NCI-H510A (cell line): ENCODE measurements around the gene EDC4.

ENCODE experiments used
- DNase-seq: peaks from one replicate; lab custom pipeline; 2025; lab: John Stamatoyannopoulos, UW

Gene EDC4

DNA sequence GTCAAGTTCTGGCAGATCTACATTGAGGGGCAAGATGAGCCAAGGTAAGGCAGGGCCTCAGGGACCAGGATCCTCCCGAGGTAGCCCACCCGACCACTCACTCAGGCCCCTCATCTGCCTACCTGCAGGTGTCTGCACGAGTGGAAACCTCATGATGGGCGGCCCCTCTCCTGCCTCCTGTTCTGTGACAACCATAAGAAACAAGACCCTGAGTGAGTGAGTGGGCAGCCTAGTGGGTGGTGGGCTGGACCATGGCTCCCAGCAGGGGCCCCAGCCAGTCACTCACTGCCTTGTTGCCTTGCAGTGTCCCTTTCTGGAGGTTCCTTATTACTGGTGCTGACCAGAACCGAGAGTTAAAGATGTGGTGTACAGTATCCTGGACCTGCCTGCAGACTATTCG is 5.4 kb downstream of the EDC4 start:
- no peak for DNase-seq

DNA sequence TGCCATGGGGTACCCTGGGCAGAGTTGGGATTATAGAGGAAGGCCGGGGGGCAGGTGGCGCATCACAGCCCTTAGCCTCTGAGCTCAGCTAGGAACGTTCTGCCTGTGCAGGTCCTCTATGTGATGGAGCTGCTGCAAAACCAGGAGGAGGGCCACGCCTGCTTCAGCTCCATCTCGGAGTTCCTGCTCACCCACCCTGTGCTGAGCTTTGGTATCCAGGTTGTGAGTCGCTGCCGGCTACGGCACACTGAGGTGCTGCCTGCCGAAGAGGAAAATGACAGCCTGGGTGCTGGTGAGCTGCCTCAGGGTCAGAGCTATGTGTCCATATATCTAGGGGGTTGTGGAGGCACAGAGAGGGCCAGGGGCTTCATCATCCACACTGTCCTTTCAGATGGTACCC is 6.0 kb downstream of the EDC4 start:
- no peak for DNase-seq

DNA sequence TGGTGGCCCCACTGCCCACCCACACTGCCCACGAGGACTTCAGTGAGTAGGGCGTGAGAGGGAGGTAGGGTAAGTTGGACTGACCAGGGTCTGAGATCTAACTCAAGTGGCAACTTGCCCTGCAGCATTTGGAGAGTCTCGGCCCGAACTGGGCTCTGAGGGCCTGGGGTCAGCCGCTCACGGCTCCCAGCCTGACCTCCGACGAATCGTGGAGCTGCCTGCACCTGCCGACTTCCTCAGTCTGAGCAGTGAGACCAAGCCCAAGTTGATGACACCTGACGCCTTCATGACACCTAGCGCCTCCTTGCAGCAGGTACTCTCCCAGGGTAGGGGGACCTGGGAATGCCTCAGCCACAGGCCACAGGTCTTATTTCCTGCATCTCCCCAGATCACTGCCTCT is 6.6 kb downstream of the EDC4 start:
- DNase-seq: no peak

DNA sequence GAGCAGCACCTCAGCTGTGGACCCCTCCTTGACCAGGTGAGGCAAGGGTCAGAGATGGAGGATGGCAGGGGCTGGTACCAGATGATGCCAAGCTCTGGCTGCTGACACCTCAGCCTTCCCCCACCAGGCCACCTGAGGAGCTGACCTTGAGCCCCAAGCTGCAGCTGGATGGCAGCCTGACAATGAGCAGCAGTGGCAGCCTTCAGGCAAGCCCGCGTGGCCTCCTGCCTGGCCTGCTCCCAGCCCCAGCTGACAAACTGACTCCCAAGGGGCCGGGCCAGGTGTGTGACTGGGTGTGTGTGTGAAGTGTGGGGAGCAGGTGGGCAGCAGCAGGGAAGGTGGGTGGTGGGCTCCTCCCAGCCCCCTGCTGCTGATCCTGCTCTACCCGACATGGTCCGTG is 7.1 kb downstream of the EDC4 start:
- DNase-seq: no peak

DNA sequence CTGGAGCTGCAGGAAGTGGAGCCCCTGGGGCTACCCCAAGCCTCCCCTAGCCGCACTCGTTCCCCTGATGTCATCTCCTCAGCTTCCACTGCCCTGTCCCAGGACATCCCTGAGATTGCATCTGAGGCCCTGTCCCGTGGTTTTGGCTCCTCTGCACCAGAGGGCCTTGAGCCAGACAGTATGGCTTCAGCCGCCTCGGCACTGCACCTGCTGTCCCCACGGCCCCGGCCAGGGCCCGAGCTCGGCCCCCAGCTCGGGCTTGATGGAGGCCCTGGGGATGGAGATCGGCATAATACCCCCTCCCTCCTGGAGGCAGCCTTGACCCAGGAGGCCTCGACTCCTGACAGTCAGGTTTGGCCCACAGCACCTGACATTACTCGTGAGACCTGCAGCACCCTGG is 7.7 kb downstream of the EDC4 start:
- no peak for DNase-seq

DNA sequence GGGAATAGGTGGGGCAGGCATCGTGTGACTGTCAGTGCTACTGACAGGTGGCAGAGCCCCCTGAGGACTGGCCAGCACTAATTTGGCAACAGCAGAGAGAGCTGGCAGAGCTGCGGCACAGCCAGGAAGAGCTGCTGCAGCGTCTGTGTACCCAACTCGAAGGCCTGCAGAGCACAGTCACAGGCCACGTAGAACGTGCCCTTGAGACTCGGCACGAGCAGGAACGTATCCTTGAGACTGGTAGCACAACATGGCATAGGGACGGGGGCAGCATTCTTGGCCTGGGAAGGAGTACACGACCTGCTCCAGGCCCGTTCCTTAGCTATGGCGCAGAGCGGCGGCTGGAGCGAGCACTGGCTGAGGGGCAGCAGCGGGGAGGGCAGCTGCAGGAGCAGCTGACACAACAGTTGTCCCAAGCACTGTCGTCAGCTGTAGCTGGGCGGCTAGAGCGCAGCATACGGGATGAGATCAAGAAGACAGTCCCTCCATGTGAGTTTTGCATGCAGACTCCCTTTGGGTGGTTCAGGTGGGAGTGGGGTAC is 8.8 kb downstream of the EDC4 start:
- no peak for DNase-seq

DNA sequence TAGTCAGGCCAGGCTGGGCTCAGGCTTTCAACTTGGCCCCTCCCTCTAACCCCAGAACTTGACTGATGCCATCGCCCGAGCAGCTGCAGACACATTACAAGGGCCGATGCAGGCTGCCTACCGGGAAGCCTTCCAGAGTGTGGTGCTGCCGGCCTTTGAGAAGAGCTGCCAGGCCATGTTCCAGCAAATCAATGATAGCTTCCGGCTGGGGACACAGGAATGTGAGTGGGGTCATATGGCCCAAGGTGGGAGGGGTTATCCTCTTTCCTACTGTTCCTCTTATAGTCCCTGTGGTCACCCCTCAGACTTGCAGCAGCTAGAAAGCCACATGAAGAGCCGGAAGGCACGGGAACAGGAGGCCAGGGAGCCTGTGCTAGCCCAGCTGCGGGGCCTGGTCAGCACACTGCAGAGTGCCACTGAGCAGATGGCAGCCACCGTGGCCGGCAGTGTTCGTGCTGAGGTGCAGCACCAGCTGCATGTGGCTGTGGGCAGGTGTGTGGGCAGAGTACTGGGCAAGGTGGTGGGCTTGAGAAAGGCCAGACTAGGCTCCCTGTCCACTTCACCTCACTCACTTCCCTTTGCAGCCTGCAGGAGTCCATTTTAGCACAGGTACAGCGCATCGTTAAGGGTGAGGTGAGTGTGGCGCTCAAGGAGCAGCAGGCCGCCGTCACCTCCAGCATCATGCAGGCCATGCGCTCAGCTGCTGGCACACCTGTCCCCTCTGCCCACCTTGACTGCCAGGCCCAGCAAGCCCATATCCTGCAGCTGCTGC is 9.7 kb downstream of the EDC4 start:
- DNase-seq: no peak

DNA sequence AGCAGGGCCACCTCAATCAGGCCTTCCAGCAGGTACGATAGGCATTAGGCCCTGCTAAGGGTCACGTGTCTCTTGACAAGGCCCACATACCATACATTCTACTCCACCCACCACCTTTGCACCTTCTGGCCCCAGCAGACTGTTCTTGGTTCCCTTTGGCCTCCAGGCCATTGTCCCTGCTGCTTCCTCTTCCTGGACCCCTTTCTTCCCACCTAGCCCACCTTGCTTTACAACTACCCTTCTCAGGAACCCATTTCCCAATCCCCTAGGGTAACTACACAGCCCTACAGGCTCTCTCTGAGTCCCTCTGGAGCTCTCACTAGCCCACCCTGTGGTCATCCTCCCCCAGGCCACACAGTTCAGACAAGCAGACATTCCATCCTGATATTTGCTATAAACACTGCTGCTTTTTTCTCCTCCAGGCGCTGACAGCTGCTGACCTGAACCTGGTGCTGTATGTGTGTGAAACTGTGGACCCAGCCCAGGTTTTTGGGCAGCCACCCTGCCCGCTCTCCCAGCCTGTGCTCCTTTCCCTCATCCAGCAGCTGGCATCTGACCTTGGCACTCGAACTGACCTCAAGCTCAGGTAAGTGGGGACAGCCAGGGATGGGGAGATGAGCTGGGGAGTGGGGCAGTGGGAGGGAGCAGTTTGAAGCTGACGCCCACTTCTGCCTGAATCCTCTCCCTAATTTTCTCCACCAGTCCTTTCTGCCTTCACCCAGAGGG is 10.5 kb downstream of the EDC4 start:
- DNase-seq: no peak

DNA sequence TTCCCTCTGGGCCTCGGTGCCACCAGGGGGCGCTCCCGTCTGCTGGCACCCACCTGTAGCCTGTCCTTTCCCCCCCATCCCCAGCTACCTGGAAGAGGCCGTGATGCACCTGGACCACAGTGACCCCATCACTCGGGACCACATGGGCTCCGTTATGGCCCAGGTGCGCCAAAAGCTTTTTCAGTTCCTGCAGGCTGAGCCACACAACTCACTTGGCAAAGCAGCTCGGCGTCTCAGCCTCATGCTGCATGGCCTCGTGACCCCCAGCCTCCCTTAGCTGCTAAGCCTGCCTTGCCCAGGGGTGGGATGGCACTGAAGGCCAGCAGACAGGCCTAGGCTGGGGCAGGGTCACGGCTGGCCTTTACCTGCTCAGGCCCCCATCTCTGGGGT is 11.0 kb downstream of the EDC4 start:
- no peak for DNase-seq

DNA sequence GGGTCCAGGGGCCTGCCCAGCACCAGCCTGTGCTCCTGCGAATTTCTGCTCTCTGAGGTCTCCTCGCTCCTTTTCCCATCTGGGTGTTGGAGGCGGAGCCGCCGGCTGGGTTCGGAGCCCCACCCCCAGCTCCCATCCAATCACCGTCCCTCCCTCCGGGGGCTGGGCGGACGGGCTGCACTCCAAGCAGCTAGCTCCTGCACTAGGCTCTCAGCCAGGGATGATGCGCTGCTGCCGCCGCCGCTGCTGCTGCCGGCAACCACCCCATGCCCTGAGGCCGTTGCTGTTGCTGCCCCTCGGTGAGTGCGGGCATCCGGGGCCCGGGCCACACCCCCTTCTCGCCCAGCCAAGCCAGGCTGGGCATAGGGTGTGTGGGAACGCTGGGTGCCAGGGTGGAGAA is 11.8 kb downstream of the EDC4 start, which contains the start of gene NRN1L:
Gene NRN1L (plus strand): TSS at position 202 of the 400 bp plus-strand sequence. CDS start 19 bp downstream, at position 221.
- peak; percentile 63 for DNase-seq

DNA sequence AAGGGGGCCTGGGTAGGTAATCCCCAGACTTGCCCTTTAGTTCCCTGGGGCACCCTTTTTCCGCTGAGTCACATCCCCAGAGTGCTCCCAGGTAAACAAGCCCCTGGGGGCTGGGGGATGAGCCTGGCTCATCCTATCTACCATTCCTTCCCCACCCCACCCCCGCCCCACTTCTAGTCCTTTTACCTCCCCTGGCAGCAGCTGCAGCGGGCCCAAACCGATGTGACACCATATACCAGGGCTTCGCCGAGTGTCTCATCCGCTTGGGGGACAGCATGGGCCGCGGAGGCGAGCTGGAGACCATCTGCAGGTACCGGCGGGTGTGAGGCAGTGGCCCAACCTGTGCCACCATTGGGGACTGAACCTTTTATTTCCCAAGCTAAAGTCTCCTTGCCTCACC is 12.7 kb downstream of the EDC4 start:
- DNase-seq: no peak

DNA sequence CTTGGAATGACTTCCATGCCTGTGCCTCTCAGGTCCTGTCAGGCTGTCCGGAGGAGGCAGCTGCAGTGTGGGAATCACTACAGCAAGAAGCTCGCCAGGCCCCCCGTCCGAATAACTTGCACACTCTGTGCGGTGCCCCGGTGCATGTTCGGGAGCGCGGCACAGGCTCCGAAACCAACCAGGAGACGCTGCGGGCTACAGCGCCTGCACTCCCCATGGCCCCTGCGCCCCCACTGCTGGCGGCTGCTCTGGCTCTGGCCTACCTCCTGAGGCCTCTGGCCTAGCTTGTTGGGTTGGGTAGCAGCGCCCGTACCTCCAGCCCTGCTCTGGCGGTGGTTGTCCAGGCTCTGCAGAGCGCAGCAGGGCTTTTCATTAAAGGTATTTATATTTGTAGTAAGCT is 13.1 kb downstream of the EDC4 start:
- no peak for DNase-seq

DNA sequence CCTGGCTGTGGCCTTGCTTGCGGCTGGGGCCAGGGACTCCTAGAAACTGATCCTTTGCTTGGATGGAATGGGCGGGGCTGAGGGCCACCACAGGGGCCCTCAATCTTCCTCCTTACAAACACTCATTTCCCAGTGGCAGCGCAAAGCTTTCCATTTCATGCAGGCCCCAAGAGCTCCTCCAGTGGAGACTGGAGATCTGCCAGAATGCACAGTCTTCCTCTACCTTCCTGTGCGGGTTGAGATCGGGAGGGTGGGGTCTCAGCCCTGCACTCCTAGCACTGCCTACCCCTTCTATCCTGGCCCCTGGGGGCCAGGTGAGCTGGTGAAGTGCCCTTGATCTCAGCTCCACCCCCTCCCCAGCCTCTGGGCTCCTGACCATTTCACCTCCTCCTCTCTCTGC is 13.5 kb downstream of the EDC4 start:
- DNase-seq: no peak

DNA sequence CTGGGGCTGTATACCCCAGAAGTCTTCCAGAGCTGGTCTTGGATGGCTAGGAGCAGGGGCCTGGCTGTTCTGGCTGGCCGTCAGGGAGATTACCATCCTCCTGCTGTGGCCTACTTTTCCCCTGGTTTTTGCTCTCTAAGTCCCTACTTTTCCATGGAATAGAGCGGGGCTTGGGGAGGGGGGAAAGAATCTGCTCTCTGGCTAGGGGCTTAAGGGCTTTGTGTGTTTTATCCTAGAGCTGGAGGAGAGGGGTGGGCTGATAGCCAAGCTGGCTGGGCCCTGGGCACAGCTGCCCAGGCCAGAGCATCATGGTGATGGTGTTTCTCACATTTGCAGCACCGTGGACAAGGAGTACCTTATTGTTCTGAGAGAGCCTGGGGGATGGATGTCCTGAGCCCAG is 15.5 kb downstream of the EDC4 start:
- DNase-seq: no peak

DNA sequence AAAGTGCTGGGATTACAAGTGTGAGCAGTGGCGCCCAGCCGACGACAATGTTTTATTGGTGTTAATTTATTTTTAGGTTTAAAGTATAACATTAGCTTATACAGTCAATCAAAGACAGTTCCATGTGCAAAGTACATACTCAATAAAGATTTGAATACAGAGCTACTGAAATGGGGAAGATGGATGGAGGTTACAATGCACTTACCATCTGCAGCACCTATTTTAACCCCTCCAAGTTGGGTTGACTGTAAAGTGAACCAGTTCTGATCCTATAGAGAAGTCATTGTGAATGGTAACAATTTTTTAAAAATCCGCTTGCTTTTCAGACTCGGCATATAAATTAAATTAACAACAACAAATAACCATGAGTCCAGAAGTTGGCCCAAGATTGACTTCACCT is 19.5 kb downstream of the EDC4 start:
- no peak for DNase-seq

DNA sequence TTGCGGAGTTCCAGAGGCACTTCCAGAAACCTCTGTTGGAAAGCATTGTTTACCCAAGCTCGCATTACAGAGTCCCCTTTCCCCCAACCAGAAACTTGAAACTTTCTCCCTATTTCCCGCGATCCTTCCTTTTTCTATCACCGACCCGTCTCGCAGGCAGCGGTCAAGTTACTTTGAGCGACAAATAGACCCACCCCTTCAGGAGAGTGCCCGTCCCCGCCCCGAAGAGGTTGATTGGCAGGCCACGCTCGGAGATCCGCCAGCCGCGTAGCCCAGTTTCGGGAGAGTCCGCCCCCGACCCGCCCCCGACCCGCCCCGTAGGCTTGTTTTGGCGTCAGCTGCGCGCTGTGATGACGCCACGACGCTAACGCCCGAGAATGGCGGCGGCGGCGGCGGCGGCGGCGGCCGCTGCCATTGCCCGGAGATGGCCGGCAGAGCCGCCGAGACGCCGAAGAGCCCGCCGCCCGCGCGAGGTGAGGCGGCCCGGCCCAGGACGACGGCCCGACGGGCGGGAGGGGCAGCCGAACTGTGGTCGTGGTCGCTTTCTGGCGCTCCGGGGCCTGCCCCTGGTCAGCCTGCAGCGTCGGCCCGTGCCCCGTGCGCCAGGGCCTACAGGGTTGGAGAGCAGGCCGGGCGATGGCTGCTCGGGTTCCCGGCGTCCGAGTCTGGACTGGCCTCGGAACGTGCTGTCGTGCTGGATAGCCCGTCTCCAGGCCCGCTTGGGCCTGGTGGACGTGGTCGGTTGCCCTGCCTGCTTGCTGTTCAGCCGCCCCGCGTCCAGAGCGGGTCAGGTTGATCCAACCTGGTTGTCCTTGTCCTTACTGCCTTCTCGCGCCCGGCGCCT is 20.3 kb downstream of the EDC4 start, which contains the start of gene PSKH1:
Gene PSKH1 (plus strand): TSS at position 356 of the 844 bp plus-strand sequence. CDS start 15,496 bp downstream, outside the sequence.
- DNase-seq: peak; percentile 72

DNA sequence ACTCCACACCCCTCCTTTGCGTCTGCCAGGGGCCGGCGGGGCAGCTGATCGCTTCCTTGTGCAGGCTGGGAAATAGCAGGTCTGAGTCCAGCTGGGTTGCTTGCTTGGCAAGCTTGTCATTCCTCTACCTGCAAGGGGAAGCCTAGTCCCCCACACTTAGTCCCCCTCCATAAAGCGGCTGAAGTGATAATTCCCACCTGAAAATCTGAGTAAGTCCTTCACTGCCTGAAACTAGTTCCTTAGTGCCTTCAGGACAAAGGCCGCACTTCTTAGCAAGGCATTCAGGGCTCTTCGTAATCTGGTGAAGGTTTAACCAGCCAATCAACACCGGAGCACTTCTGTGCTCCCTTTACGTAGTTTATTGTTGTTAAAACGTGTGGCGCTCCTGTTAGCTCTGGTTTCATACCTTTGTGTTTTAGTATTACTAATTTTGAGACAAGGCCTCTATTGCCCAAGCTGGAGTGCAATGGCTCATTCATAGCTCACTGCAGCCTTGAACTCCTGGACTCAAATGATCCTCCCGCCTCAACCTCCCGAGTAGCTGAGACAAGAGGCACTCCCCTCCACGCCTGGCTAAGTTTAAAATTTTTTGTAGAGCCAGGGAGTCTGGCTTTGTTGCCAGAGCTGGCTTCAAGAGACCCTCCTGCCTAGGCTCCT is 21.0 kb downstream of the EDC4 start:
- no peak for DNase-seq

DNA sequence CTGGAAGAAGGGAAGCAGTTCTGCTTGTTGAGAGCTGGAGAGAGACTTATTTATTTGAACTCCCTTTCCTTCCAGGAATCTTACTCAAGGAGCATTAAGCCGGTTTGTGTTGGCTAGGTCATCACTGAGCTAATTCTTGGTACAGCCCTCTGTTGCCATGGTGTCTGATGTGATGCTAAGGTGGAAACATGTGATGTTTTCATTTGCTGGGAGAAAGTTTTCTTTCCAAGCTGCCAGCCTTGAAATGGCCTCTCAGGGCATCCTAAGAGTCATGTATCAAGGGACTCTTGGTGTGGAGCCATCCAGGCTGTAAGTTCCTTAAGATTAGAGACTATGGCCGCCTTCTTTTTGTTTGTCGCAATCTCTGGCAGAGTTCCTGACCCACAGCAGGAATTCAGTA is 24.4 kb downstream of the EDC4 start:
- DNase-seq: no peak

DNA sequence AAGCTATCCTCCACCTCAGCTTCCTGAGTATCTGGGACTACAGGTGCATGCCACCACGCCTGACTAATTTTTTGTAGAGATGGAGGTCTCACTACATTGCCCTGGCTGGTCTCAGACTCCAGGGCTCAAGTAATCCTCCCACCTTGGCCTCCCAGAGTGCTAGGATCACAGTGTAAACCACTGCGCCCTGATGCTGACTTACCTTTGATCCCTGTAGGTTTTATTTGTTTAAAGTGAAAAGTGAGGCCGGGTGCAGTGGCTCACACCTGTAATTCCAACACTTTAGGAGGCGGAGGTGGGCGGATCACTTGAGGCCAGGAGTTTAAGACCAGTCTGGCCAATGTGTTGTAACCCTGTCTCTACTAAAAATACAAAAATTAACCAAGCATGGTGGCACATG is 28.9 kb downstream of the EDC4 start:
- no peak for DNase-seq

DNA sequence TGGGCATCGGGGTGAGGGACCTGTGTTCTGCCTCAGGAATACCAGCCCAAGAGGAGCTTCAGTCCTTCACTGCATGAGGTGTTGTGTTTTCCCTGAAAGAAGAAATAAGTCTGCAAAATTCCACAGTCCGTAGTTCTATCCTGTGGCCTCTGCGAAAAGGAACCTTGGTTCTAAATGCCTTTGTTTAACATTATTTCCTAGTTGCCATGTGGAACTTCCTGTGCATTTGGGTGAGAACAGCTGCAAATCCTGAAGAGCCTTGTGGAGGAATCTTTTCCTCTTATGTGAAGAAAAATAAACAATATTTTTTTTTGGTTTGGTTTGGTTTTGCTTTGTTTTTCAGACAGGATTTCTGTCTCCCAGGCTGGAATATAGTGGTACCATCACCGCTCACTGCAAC is 30.0 kb downstream of the EDC4 start:
- DNase-seq: no peak

DNA sequence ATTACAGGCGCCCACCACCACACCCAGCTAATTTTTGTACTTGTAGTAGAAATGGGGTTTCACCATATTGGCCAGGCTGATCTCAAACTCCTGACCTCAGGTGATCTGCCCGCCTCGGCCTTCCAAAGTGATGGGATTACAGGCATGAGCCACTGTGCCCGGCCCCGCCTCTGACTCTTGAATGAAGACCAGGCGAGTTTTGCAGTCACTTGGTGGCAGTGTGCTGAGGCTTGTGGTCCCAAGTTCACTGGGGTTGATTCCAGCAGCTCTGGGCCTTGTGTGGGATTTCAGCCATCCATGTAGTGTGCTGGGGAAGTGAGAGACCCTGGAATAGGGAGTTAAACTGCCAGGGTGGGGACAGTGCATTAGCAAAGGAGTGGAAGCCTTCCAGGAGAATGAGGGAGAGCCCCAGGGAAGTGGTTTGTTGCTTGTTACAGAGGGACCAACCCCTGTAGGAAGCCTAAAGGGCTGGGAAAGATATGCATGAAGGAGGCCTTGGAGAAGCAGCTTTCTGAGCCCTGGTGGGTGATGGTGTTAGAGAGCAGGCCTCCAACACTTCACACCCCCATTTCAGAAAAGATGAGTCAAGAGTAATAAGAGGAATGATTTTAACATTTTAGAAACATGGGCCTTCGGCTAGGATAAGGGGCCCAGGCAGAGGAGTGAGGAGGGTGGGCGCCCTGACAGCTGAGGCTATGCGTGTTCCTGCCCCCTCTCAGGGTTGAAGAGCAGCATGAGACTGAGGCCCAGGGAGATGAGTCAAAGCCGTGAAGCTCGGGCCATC is 34.7 kb downstream of the EDC4 start:
- DNase-seq: no peak
